ENCODE measurements around the gene DPF3.

Gene DPF3

DNA sequence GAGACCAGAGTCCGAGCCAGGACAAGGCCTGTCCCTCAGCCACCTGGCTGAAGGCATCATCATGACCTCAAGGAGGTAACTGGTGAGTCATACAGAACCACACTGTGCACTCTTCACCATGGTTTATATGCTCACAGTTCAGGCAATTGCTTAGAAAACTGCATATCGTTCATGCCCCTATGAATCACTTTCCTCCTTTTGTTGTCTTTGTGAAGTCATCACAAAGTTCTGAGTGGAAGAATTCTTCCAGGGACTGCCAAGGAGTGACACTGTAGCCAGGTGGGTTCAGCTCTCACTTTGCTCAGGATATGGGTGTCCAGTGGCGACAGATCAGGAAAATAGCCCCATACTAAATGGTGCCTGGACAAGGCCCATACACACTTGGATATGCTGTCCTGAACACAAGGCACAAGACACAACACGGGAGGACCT, 92.5 kb downstream of the DPF3 start:
- no peak for DNase-seq (ENCODE audit: low spot score)
- no peak overlapping the region for H3K27ac Mint-ChIP-seq
- H3K9me3 Mint-ChIP-seq, result no peaks in the 10 kb centered on the region
- H3K36me3 Mint-ChIP-seq (ENCODE audit: low read depth), result no peaks in the 10 kb centered on the region
- H3K4me3 Mint-ChIP-seq, result no peak overlapping the region
- H3K4me1 Mint-ChIP-seq (ENCODE audit: low read depth), result peaks cover 4% of the 10 kb centered on the region
- no peaks in the 10 kb centered on the region for H3K27me3 Mint-ChIP-seq (ENCODE audit: low read depth)

DNA sequence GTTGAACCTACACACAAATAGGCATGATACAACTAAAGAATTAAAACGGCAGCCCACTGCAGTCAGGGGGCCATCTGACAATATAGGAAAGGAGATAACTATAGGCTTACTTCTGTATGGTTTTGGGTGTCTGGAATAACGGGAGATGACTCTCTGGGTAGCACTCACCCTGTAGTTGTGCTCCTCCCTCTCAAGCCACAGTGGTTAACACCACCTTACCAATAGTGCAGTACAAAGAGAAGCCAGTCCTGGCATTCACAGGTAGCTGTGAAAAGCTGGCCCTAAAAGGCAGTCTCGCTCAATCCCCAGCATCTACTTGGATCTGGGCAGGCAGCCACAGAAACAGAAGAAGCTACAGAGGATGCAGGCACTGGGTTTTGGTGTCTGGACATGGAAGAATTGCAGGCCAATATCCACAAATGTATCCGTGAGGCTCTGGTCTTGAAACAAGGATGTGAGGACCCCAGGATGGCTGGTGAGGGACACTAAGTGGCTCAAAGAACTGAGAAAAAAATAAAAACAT, 93.0 kb downstream of the DPF3 start:
- DNase-seq (ENCODE audit: low spot score), result no peak
- Mint-ChIP-seq H3K27me3 (ENCODE audit: low read depth) (no peaks in the 10 kb centered on the region), H3K9me3 (no peaks in the 10 kb centered on the region), H3K36me3 (ENCODE audit: low read depth) (no peaks in the 10 kb centered on the region), H3K27ac (no peak overlapping the region), H3K4me1 (ENCODE audit: low read depth) (peaks cover 4% of the 10 kb centered on the region), H3K4me3 (no peak overlapping the region)

DNA sequence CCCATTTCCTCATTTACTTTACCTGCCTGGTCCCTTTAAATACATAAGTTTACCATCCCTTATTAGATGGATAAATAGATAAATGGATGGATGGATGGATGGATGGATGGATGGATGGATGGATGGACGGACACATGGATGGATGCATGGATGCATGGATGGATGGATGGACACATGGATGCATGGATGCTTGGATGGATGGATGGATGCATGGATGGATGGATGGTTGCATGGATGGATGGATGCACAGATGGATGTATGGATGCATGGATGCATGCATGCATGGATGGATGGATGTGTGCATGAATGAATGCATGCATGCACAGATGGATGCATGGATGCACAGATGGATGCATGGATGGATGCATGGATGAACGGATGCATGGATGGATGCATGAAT, 93.6 kb downstream of the DPF3 start:
- no peaks in the 10 kb centered on the region for H3K9me3 Mint-ChIP-seq
- H3K27ac Mint-ChIP-seq, result no peak overlapping the region
- no peak overlapping the region for H3K4me3 Mint-ChIP-seq
- no peaks in the 10 kb centered on the region for H3K36me3 Mint-ChIP-seq (ENCODE audit: low read depth)
- H3K27me3 Mint-ChIP-seq (ENCODE audit: low read depth), result no peaks in the 10 kb centered on the region
- no peak for DNase-seq (ENCODE audit: low spot score)
- peaks cover 4% of the 10 kb centered on the region for H3K4me1 Mint-ChIP-seq (ENCODE audit: low read depth)

DNA sequence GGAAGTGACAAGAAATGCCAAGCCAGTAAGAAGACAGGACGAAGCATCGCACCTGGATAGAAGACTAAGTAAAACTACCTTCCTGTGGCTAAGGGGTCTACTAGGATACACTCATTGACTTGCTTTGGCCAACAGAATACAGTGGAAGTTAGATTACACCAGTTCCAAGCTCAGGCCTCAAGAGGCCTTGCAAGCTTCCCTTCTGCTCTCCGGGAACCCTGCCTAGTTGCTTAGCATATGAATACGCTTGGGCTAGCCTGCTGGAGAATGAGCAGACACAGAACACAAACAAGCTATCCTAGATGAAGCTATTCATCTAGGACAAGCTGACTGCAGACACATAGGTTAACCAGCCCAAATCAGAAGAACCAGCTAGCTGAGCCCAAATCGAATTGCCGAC, 97.0 kb downstream of the DPF3 start:
- peaks cover 3% of the 10 kb centered on the region for H3K27me3 Mint-ChIP-seq (ENCODE audit: low read depth)
- peaks cover 4% of the 10 kb centered on the region for H3K4me1 Mint-ChIP-seq (ENCODE audit: low read depth)
- no peak overlapping the region for H3K4me3 Mint-ChIP-seq
- DNase-seq (ENCODE audit: low spot score), result no peak
- no peaks in the 10 kb centered on the region for H3K36me3 Mint-ChIP-seq (ENCODE audit: low read depth)
- H3K27ac Mint-ChIP-seq, result no peak overlapping the region
- no peaks in the 10 kb centered on the region for H3K9me3 Mint-ChIP-seq

DNA sequence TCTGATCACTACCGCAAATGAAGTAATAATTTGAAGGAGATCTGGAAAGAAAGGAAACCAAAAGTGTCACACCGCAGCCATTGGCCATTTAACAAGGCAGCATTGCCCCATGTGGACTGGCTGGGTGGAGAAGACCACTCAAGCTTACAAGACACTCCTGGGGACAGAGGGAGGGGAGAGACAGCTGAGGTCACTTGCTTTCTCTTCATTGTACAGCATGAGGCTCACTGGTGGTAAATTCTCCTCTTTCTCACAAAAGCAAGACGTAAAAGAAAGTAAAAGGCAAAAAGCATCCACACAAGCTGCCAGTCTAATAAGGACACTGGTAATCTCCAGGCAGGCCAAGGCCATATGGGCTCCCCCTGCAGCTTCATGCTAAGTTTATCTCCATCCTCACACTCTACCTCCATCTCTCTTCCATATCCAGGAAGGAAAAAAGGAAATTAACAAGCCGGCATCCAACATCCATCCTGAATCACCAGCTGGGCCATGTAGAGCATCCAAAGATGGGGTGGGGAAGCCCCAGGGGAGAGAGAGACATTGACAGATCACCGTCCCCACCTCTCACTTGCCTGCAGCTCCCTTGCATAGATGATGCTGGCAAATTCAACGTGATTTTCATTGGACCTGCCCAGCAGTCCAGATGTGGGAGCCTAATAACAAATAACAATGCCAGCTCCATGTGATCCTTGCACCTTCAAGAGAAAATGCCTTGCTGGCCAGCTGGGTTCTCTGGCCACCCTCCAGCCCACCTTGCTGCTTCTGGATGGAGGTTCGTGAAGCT, 100.6 kb downstream of the DPF3 start:
- Mint-ChIP-seq H3K9me3 (no peaks in the 10 kb centered on the region), H3K36me3 (ENCODE audit: low read depth) (no peaks in the 10 kb centered on the region), H3K4me3 (no peak overlapping the region), H3K27ac (no peak overlapping the region), H3K27me3 (ENCODE audit: low read depth) (peaks cover 3% of the 10 kb centered on the region), H3K4me1 (ENCODE audit: low read depth) (no peaks in the 10 kb centered on the region)
- DNase-seq (ENCODE audit: low spot score), result no peak

DNA sequence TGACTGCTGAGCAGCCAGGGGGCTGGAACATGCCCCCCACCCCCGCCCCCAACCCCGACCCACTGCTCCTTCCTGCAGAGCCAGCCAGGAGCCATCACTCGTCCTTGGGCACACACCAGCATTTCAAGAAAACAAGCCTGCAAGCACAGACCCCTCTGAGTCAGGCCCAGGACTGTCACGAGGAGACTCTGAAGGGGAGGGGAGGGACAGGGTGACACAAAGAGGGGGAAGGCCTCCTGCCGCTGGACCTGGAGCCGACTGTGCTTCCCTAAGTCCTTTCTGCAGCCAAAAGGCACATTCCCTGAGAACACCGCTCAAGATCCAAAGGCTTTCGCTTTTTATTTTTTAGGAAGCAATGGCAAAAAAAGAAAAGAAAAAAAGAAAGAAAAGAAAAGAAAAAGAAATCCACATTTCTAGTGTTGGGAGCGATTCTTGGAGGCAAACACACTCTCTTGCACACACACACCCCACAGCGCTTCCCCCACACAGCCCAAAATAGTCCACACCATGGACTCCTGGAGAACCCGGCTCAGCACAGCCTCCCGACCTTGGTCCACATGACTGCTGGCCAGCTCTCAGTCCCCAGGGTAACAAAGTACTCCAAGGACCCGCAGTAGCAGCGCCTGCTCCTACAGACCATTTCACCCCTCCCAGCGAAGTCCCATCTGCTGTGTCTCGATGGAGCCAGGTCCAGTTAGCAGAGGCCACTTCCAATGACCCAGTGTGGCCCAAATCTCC, 101.7 kb downstream of the DPF3 start:
- no peak overlapping the region for H3K27ac Mint-ChIP-seq
- no peak overlapping the region for H3K4me3 Mint-ChIP-seq
- no peaks in the 10 kb centered on the region for H3K36me3 Mint-ChIP-seq (ENCODE audit: low read depth)
- H3K4me1 Mint-ChIP-seq (ENCODE audit: low read depth), result no peaks in the 10 kb centered on the region
- H3K9me3 Mint-ChIP-seq, result no peaks in the 10 kb centered on the region
- peaks cover 3% of the 10 kb centered on the region for H3K27me3 Mint-ChIP-seq (ENCODE audit: low read depth)
- DNase-seq (ENCODE audit: low spot score), result no peak

DNA sequence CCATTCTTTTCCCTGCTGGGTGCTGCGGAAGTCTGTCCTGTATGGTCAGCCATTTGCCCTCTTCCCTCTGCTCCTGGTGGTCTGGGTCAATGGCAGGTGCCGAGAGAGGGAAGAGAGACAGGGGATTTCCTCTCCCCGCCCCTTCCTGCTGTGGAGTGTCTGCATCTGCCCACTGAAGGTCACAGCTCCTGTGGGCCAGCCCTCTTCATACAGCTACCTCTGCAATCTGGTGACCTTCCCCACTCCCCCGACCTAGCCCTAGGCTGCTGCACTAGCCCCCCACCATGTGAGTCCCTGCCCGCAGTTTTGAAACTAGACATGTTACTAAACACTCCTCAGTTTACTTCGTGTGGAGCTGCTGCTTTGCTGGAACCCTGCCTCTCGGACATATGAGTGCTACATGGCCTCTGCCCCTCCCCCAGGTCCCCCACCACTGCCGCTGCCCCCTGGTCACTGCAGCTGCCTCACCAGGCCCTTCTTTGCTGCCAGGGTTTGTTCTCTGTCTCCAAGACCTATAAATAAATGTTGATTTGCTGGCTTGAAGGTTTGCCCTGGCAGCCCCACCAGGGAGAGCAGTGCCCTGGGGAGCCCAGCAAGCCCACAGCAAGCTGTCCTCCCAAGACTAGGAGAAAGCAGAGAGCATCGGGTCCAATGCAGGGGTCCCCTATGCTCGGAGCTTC, 102.9 kb downstream of the DPF3 start:
- no peaks in the 10 kb centered on the region for H3K4me1 Mint-ChIP-seq (ENCODE audit: low read depth)
- H3K9me3 Mint-ChIP-seq, result no peaks in the 10 kb centered on the region
- H3K4me3 Mint-ChIP-seq, result no peak overlapping the region
- H3K27ac Mint-ChIP-seq, result no peak overlapping the region
- no peak for DNase-seq (ENCODE audit: low spot score)
- no peaks in the 10 kb centered on the region for H3K36me3 Mint-ChIP-seq (ENCODE audit: low read depth)
- peaks cover 3% of the 10 kb centered on the region for H3K27me3 Mint-ChIP-seq (ENCODE audit: low read depth)

DNA sequence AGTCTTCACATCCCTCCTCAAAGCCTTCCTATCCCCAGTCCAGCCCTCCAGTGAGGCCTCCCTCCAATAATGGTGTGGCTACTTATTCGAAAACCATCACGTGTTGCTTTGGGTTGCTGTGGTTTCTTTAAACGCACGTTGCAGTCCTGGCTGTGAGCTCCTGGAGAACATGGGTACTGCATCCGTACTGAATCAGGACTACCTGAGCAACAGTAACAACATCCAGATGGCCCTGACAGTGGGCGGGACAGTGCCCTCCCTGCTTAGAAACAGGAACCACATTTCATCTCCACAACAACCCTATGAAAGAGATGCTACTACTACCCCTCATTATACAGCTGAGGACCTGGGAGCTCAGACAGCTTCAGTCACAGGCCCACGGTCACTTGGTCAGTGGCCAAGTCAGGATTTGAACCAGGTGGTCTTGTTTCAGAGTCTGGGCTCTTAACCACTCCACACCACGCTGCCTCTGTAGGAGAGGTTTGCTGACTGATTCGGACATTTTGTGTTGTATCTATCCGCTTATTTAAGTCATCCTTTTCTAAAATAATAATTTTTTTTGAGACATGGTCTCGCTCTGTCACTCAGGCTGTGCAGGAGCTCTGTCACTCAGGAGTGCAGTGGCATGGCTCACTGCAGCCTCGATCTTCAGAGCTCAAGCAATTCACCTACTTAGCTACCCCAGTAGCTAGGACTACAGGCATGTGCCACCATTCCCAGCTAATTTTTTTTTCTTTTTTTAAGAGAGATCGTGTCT, 104.8 kb downstream of the DPF3 start:
- Mint-ChIP-seq H3K9me3 (no peaks in the 10 kb centered on the region), H3K27ac (no peak overlapping the region), H3K27me3 (ENCODE audit: low read depth) (no peaks in the 10 kb centered on the region), H3K36me3 (ENCODE audit: low read depth) (no peaks in the 10 kb centered on the region), H3K4me1 (ENCODE audit: low read depth) (no peaks in the 10 kb centered on the region), H3K4me3 (no peak overlapping the region)
- no peak for DNase-seq (ENCODE audit: low spot score)

DNA sequence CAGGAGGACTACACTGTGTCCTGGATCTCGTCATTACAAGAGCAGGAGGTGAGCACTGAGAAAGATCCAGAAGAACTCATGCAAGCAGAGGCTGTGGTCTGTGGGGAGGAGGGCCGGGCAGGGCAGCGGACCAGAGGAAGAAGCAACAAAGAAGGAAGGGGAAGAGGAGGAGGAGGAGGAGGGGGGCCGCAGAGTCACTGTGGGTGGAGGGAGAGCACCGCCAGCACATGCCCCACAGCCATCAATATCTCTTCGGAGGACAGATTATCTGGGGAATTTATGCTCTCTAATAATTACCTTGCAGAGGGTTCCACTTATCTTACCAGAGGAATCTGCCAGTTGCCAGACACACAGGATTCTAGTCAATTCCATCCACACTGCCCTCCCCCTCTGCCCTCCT, 105.6 kb downstream of the DPF3 start:
- H3K4me3 Mint-ChIP-seq, result no peak overlapping the region
- no peaks in the 10 kb centered on the region for H3K27me3 Mint-ChIP-seq (ENCODE audit: low read depth)
- no peaks in the 10 kb centered on the region for H3K4me1 Mint-ChIP-seq (ENCODE audit: low read depth)
- H3K27ac Mint-ChIP-seq, result no peak overlapping the region
- H3K36me3 Mint-ChIP-seq (ENCODE audit: low read depth), result no peaks in the 10 kb centered on the region
- no peak for DNase-seq (ENCODE audit: low spot score)
- H3K9me3 Mint-ChIP-seq, result no peaks in the 10 kb centered on the region

DNA sequence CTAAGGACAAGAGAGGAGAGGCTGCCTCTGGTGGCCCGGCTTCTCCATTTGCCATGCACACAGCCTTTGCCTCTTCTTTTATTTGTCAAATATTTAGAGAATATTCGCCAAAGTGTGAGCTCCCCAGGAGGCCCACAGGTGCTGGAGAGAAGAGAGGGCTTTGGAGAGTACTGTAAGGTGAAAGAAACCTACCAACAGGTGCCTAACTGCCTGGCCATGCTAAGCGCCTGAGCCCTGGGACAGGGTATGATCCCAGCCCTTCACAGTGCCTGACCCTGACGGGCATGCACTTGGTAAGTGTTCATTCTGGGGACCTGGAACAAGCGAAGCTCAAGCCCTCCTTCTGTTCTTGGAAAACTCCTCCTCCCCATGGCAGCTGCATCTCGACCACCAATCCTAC, 106.1 kb downstream of the DPF3 start:
- Mint-ChIP-seq H3K27me3 (ENCODE audit: low read depth) (peaks cover 1% of the 10 kb centered on the region), H3K4me1 (ENCODE audit: low read depth) (no peaks in the 10 kb centered on the region), H3K9me3 (no peaks in the 10 kb centered on the region), H3K36me3 (ENCODE audit: low read depth) (no peaks in the 10 kb centered on the region), H3K4me3 (no peak overlapping the region), H3K27ac (no peak overlapping the region)
- DNase-seq (ENCODE audit: low spot score), result no peak

DNA sequence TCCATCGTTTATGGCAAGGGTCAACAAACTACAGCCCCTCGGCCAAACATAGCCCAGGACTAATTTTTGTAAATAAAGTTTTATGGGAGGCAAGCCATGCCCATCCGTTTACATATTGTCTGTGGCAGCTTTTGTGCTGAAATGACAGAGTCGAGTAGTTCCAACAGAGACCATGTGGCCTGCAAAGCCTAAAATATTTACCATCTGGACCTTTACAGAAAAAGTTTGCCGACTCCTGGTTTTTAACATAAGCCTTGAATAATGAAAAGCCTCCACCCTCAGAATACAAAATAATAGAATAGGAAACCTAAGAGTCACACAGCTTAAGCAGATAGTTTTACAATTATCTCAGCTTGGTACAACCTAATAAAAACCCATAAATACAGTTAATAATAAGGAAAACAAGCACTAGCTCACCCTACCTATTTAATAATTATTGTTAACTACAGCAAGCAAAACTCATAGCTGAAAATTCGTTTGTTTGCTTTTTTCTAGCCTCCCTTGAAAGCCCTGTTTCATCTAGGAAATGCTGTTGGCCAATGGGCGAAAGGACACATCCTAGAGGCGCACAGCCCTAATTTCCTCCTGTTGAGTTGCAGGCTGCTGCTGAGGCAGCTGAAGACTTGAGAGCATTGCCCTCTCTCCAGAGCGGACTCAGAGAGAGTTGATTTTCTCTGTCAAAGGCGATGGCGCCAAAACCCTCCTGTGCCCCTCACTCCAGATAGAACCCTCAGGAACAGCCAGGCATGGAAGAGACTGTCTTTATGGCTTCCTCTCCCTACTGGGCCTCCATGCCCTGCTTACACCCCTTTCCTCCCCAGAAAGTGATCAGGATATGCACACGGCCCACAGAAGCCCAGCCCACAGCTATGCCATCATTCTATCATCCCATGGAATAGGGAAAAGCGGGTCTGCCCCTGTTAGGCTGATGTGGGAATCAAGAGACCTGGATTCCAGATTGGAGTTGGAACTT, 107.2 kb downstream of the DPF3 start:
- no peak for DNase-seq (ENCODE audit: low spot score)
- Mint-ChIP-seq H3K9me3 (no peaks in the 10 kb centered on the region), H3K36me3 (ENCODE audit: low read depth) (no peaks in the 10 kb centered on the region), H3K4me3 (no peak overlapping the region), H3K27me3 (ENCODE audit: low read depth) (peaks cover 3% of the 10 kb centered on the region), H3K27ac (no peak overlapping the region), H3K4me1 (ENCODE audit: low read depth) (no peaks in the 10 kb centered on the region)

DNA sequence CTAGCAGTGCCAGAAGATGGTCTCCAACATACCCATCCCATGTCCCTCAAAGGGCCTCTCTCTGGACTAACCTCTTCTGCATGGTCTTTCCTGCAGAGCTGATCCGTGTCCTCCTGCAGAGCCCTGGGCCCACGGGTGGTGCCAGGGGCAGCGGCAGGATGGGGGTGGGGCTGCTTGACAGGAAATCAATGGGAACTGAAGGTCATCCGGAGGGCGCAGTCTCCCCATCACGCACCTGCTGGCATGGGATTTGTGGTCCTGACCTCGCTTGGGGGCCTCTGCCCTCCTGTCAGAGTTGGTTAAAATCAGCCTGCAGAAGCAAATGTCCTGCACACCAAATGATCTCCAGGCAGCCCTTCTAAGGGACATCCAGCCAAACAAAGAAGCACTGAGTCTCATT, 110.2 kb downstream of the DPF3 start:
- no peak for DNase-seq (ENCODE audit: low spot score)
- Mint-ChIP-seq H3K27ac (no peak overlapping the region), H3K9me3 (no peaks in the 10 kb centered on the region), H3K27me3 (ENCODE audit: low read depth) (peaks cover 3% of the 10 kb centered on the region), H3K4me1 (ENCODE audit: low read depth) (no peaks in the 10 kb centered on the region), H3K4me3 (no peak overlapping the region), H3K36me3 (ENCODE audit: low read depth) (no peaks in the 10 kb centered on the region)

DNA sequence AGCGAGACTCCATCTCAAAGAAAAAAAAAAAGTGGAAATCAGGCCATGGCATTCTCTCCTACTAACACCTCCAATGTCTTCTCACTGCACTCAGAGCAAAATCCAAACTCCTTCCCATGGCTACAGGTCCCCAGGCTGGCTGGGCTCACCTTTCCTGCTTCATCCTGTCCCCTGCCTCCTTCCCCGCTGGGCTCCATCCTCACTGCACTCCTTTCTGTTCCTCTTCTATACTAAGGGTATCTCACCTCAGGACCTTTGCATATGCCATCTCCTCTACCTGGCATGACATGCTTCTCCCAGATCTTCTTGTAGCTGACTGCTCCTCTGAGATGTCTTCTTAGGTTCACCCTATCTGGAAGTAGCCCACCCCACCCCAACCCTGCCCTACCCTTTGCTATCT, 111.1 kb downstream of the DPF3 start:
- Mint-ChIP-seq H3K4me3 (no peak overlapping the region), H3K36me3 (ENCODE audit: low read depth) (no peaks in the 10 kb centered on the region), H3K27ac (no peak overlapping the region), H3K9me3 (peaks cover 1% of the 10 kb centered on the region), H3K27me3 (ENCODE audit: low read depth) (peaks cover 3% of the 10 kb centered on the region), H3K4me1 (ENCODE audit: low read depth) (no peaks in the 10 kb centered on the region)
- no peak for DNase-seq (ENCODE audit: low spot score)

All from T-helper 2 cell treated with Interferon-gamma antibody and Interleukin-4, amounts not matched to agents 5 μg/mL and 100 μg/mL, for 36 hours (primary cell).